Ovary (tissue), 3 donors: ENCODE data around the gene RNF112.

Experiments used
- EP300 ChIP-seq: sonication (generic); formaldehyde crosslinking; IDR thresholded peaks from one replicate; pipeline ENCODE4 v1.6.1; 2017; ENCODE audit warnings: antibody characterized with exemption
- POLR2A ChIP-seq: fragments of 450-650 bp; IDR thresholded peaks from one replicate; pipeline ENCODE4 v1.6.1; 2017; ENCODE audit warnings: antibody characterized with exemption, mild to moderate bottlenecking, moderate library complexity
- TF ChIP-seq, protein P1 (sequence below), 3 donors: fragments of 450-650 bp in 2 of 3; fragments of 200-600 bp in 1 of 3; IDR thresholded peaks; one replicate each; pipeline versions ENCODE4 v1.5.1 to v1.8.0; 2016 to 2022; ENCODE audit warnings: antibody characterized with exemption in 3 of 3, mild to moderate bottlenecking in 1 of 3
- donor health status: DM: no; HTN: no; CAD: no.

DNA sequence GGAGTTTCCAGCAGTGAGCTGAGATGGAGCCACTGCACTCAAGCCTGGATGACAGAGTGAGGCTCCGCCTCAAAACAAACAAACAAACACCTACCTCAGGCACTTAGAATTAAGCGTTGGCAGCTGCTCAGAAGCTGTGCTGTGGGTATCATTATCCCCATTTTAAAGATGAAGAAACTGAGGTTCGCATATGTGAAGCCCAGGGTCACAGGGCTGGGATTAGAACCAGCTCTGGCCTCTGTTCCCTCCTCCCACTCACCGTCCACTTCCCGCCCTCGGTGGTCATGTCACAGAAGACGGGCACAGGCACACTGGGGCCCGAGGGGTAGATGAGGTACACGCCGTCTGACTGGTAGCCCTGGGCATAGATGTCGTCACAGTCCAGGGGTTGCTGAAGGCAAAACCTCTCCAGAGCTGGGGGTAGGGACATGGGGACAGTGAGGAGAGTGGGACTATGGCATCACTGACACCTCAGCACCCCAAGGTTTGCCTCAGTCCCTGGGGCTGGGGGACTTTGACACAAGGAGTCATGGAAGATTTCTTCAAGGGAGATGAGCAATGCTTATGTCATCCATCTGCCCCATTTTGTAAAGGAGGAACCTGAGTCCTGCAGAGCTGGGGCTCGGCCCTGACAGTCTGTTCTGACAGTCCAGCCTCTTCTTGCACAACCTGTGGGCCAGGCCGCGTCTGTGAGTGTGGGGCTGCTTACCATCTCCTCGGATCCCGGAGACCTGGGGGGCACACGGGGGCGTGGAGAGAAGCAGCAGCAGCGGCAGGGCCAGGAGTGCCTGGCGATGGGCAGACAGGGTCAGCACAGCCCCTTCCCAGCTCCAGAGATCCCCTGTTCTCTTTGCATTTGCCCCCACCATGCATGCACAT, 24.7 kb upstream of the RNF112 start:
- TF ChIP-seq EP300 (peak; percentile 25), POLR2A (no peak)
- TF ChIP-seq, protein P1, sequence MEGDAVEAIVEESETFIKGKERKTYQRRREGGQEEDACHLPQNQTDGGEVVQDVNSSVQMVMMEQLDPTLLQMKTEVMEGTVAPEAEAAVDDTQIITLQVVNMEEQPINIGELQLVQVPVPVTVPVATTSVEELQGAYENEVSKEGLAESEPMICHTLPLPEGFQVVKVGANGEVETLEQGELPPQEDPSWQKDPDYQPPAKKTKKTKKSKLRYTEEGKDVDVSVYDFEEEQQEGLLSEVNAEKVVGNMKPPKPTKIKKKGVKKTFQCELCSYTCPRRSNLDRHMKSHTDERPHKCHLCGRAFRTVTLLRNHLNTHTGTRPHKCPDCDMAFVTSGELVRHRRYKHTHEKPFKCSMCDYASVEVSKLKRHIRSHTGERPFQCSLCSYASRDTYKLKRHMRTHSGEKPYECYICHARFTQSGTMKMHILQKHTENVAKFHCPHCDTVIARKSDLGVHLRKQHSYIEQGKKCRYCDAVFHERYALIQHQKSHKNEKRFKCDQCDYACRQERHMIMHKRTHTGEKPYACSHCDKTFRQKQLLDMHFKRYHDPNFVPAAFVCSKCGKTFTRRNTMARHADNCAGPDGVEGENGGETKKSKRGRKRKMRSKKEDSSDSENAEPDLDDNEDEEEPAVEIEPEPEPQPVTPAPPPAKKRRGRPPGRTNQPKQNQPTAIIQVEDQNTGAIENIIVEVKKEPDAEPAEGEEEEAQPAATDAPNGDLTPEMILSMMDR (IDR thresholded peaks at IDR 0.05) = no peak
